ENCODE results near the gene RIPOR2.
"Not testable (repeated sequence)": the region's sequence is repeated elsewhere in the genome, so short reads cannot be mapped to it uniquely, and the experiment has no call there.

RIPOR2 gene

DNA sequence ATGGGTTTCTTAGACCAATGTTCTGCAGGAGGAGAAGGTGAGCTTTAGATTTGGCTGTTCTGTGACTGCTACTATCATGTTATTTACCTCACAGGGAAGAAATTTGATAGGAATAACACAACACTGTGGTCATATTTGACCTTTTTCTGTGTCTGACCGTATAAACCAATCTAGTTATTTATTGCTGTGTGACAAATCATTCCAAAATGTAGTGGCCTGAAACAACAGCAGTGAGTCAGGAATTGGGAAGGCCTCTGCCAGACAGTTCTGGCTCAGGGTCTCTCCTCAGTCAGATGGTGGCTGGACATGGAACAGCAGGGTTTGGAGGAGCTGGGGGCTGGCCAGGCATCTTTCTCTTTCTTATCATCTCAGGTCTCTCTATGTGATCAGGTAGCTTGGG is 33.0 kb downstream of the RIPOR2 start:
- no peak for DNase-seq

DNA sequence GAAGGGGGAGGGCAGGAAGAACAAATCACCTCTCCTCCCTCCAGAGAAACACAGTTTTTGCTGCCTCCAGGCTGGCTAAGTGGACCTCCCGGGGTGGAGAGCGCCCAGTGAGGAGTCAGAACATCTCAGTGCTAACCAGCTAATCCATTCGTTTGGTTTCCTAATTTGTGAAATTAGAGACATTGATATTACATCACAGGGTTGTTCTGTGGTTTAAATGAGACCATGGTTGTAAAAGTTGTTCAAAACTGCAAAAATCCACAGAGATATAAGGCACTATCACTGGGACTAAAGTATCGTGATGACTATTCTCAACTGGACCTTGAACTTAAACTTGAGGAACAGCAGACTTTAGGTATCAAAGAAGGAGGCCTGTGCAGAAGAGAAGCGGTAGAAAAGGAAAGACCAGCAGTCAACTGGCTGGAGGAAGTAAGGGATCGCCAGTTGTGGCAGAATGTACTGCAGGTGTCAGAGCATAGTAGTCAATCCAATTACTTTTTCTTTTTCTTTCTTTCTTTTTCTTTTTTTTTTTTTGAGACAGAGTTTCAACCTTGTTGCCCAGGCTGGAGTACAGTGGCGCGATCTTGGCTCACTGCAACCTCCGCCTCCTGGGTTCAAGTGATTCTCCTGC is 33.9 kb downstream of the RIPOR2 start:
- DNase-seq, result no peak

DNA sequence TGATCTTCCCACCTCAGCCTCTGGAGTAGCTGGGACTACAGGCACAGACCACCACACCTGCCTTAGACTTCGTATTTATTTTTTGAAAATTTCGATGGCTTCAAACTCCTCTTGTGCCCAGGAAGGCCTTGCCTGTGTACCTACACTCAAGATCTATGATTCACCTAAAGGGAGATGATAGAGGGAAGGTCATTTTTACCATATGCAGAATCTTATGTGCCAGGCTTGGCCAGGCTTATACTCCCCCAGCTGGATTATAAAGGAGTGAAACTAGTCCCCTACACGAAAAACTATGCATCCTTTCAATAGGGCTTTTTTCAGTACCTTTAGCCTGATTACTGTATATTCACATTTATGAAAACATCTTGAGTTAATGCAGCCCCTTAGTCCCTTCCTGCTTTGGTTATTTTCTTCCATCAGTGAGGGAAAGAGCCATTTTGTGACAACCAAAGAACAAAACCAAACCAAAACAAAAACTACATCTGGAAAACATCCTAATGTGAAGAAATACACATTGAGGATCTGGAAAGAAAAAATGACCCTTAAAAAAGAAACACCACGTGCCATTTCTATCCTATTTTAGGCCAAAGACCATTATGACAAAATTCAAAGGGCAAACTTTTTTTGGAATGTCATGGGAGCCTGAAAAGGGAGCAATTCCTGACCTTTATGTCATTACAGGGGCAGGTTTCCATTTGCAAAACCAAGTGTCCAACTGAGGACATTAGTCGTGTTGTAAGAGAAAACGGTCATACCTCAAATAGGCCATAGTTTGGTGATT is 34.7 kb downstream of the RIPOR2 start:
- DNase-seq, result no peak

DNA sequence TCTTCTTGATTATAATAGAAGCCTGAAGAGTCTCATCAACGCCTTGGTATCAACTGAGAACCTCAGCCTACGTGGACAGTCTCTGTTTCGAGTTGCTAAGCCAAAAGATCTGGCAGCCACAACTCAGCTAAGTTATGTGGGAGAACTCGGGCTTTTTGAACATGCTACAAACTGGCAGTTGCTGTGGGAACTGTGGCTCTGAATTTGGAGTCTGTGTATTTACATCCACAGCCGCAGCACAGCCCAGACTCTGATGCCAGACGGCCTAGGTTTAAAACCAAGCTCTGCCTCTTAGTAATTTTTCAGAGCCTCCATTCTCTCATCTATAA is 35.8 kb downstream of the RIPOR2 start:
- no peak for DNase-seq

DNA sequence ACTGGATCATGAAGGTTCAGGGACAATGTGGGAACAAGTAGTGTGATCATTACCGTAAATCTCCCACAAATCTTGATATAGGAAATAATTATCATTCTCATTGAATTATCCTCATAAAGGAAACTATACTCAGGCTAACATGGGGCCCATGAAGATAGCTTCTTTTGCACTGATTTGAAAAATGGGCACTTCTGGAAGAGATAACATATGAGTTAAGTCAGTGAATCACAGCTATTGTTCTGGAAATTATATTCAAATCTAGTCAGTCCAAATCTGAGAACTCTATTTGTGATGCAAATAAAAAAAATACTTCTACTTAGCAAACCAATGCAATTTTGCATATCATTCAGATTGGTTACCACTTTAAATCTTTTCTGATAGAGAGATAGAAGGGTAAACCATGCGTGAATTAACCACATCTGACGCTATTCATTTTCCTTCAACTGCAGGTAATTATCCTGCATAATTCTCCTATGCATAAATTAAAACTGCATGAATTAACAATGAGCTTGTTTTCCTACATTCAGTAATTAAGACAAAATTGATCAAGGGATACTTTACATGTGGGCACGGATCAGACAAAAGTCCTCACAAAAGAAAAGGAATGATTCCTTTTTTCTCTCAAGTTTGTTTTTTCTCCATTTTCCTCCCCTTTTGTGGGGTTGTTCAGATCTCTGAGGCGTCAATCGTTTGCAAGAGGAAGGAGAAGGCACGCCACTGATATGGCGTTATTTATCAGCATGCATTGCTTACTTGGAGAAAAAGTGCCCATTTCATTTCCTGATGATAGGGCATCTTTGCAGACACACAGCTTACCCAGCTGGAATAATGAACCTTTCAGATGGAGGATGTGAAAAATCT is 36.4 kb downstream of the RIPOR2 start:
- no peak for DNase-seq

DNA sequence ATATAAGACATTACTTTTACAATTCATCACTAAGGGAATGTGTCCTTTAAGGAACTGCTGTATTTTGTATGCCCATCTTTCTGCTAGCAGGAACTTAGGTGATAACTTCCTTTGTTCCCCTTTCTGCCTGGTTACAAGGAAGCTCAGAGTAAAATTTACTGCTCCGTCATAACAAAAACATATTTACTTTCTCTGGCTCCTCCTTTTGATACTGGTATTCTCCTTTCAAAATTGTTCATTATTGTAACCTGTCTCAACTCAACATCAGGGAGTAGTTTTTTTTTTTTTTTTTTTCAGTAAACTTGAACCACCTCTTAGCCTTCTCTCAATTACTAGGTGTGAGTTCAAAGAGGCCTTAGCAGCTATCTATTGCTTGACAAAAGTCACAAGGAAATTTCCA is 37.1 kb downstream of the RIPOR2 start:
- no peak for DNase-seq

- DNase-seq, result no peak
These were observed 38.6 kb downstream of the RIPOR2 start for GRCh38 chr6:24897186-24897585.

GRCh38 chr6:24893342-24893850 is 42.4 kb downstream of the RIPOR2 start:
- no peak for DNase-seq

GRCh38 chr6:24891004-24891403 is 44.8 kb downstream of the RIPOR2 start:
- no peak for DNase-seq

- no peak for DNase-seq
These were observed 45.3 kb downstream of the RIPOR2 start for GRCh38 chr6:24890471-24890870.

DNA sequence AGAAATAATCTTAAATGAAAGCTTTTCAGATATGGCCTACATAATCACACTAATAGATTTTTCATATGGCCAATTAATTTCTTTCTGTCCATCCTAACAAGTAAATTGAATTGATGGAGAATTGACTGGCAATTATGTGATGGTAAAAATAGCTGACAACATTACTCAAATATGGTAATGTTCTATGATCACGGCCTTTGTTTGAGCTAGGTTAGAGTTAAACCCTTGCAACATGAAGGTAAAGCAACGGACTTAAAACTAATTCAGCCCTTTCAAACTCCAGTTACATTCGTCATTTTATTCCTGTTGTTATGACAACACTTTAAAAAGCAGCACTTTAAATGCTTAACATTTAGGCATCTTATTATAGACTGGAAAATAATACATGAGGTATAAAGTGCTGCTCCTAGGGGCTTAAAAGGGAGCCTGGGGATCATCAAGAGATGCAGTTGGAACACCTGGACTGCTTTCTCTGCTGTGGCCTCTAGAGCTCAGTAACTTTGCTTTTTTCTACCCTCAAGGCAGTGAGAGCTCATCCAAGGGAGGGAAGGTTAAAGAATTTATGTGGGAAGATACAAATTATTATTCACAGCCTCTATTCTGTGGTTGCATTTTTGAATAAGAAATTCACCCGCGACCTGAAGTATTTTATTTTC is 46.9 kb downstream of the RIPOR2 start:
- DNase-seq, result no peak

DNA sequence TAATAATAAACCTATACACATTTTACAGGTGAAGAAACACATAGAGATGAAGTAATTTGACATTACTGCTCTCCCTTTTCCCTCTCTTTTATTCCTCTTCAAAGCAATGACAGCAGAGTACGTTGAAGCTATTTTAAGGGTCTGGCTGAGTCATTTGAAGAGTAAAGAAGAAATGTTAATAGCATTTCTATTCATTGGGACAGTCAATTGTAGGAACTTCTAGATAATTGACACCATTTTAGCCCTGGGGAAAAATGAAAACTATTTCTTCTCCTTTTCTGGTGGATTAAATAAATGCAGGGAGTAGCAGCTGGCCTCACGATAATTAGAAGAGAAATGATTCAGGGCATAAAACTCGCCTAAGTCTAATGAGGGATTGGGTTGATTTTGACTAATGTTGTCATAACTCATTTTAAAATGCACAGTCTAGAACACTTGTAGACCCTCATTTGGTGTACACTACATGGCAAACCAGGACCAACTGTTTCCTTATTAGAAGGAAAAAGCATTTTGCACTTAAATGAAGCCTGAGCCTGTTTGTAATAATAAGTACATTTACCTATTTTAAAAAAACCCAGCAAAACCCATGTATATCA is 48.1 kb downstream of the RIPOR2 start:
- DNase-seq, result no peak

DNA sequence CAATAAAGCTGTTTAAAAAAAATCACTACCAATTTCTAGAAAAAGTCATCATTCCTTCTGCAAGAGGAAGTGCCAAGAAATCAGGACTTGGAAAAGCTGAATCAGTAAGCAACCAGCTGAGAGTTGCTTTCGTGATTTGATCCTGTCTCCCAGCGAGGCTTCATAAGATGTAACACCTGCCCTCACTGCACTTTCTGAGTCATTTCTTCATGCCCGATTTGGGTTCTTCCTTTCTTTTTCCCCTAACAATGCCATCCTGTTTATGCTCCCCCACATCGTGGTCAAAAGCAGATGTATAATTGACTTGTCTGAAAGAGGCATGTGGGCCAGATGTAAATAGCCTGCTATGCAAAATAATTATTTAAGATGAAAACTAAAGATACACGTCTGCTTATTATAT is 52.1 kb downstream of the RIPOR2 start:
- no peak for DNase-seq

DNA sequence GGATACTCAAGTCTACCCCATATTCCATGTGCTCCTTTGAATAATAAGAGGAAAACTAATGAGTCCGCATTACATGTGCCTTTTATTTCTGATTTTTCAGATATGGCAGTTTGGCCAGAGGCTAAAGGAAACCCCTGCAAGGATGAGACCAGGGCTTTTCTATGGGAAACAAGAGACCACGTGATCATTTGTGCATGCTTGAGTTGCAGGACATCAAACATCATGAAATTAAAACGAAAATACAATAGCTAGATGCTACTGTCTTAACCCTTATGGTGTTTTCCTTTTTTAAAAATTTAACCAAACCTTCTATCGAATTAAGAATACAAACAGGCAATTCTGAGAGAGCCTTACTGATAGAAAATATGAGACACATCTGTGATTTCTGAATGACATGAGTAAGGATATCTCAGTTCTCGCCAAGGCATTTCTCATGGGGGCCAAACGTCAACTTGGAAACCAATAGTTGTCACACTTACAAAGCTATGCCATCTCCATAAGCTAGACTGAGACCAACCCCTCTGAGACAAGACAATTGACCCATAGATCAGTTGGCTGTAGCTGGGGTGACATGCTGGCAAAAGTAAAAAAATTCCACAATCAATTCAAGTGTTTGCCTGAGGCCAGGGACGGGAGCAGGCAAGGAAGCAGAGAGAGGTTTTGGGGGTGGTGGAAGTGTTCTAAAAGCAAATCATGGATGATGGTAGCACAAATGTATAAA is 52.8 kb downstream of the RIPOR2 start:
- DNase-seq, result no peak

DNA sequence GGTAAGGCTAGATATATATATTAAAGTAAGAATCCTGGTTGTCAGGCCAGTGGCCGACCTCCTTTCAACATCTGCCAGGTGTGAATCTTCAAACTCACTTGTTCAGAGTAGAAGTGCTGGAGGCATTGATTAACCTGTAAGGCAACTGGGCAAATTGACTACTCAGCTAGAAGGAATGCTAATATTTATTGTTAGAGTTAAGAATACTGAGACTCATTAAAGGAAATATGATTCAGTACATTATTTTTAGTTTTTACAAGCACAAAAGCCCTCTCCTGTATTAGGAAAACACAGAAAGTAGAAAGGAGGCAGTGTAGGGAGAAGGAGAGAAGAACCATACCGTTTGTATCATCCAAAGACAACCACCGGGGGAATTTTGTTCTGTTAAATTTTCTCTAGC is 53.5 kb downstream of the RIPOR2 start:
- DNase-seq, result no peak

- no peak for DNase-seq
These were observed 54.4 kb downstream of the RIPOR2 start for GRCh38 chr6:24881376-24881775.

DNA sequence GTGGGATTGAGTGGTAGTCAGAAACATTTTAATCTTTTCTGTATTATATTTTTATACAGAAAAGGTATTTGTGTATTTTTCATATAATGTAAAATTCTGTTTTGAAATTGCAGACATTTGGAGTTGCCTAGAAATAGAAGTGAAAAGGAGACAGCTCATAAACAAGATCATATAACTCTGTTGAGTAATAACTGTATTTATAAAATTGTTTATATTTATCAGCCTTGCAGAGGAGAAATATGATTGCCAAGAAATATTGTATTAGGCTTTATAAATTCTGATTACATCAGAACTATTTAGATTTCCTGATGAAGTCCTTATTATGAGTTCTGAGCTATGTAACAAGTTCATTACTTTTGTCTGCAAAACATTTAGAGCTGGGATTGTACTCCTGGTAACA is 55.3 kb downstream of the RIPOR2 start:
- DNase-seq, result no peak

DNA sequence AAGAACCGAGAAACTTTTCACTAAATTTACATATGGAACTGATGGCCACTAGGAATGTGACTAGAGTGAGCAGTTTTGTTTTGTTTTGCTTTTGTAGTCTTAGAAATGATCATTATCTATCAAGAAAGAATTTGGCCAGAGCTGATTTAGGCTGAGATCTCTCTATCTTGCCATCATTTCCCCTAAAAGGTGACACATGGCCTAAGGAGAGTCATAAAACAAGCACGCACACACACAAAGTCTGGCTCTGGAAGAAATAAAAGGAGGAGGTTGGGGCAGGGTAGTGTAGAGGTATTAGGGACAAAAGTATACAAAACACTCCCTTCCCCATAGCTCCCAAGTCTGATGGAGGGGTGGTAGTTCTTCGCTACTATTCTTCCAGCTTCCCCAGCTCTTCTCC is 56.4 kb downstream of the RIPOR2 start:
- DNase-seq, result no peak

GRCh38 chr6:24877747-24878146 is 58.0 kb downstream of the RIPOR2 start:
- not testable (repeated sequence) for DNase-seq

- no peak for DNase-seq
These were observed 59.0 kb downstream of the RIPOR2 start for GRCh38 chr6:24876499-24877465.

DNA sequence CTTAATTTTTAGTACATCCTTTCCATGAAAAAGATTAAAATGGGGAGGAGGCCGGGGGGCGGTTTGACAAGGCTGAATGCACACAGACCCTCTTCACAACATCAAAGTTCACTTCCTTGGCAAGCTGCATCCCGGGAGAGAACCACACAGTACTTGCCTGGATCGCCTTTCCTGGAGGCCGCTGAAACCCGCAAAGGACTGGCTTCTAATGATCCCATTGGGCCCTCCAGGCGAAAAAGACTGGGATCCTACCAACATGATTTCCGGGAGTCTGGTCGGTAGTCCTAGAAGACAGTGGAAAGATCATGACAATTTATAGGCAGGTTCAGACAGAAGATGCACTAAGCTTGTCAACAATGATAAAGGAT is 60.2 kb downstream of the RIPOR2 start:
- DNase-seq, result no peak
